Kidney epithelial cell (primary cell): ENCODE results near the gene BTBD17. TPM values are rescaled to one million over a fixed set of nuclear protein-coding genes. Genes with fewer than 3 reads are reported as not detected.

ENCODE experiments used
- DNase-seq: peaks from one replicate; pipeline ENCODE4 v3.0.0-alpha.2; 2010; ENCODE audit warnings: low read depth
- H3K27me3 ChIP-seq: 2 replicates; pipeline ENCODE4 v1.6.0; 2011; ENCODE audit warnings: low read length; ENCODE audit not compliant: control insufficient read depth, insufficient read depth
- H3K36me3 ChIP-seq: 2 replicates; pipeline ENCODE4 v1.5.1; 2011; ENCODE audit warnings: low read length; ENCODE audit not compliant: control insufficient read depth, insufficient read depth
- H3K4me3 ChIP-seq: 2 replicates; pipeline ENCODE4 v1.5.1; 2011; ENCODE audit warnings: low read depth, mild to moderate bottlenecking, control low read depth, low read length
- total RNA-seq: library from RNA; depleted of rRNA; stranded (reverse); fragments of >200 nt; gene quantifications from 2 replicates; pipeline ENCODE4 v1.2.3, GENCODE V29; 2015
- TF ChIP-seq, protein P1 (sequence below): IDR thresholded peaks from 2 replicates; pipeline ENCODE4 v1.5.1; 2011; ENCODE audit warnings: mild to moderate bottlenecking, moderate library complexity, low read length, control low read depth, inconsistent platforms; ENCODE audit not compliant: insufficient read depth, poor library complexity, severe bottlenecking

Gene BTBD17
- total RNA-seq, 1 donor from 2014 or later, result not detected

DNA sequence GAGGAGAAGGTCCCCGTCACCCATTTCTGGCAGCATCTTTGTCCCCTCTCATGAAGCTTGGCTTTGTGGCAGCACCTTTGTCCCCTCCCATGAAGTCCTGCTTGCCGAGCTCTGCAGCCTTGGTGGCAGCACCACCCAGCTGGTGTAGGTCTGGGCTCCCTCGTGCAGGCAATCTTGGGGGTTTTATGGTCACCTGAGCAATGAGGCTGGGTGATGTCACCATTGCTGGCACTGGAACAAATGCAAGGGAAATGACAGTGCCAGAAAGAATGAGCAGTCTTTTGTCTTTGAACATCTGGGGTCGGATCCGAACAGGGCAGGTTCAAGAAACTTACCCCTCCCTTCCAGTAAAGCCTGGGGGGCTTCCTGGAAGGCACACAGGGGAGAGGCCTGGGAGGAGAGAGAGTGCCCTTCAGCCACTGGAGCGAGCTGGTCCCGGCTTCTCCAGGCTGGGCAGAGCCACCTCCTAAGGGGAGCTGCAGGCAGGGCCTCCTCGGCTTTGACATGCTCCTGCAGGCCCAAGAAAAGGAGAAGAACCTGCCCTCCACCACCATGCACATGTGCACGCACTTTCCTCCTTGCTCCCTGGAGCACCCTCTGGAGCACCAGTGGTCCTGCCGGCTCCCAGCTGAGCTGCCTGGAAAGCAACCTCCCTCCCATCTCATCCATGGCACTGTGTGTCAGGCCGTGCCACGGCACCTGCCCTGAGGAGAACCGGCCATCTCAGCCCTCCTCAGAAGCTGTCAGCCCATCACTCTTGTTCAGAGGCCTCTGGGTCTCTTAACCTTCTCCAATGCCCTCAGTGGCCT is 16.0 kb downstream of the BTBD17 start:
- TF ChIP-seq, protein P1, sequence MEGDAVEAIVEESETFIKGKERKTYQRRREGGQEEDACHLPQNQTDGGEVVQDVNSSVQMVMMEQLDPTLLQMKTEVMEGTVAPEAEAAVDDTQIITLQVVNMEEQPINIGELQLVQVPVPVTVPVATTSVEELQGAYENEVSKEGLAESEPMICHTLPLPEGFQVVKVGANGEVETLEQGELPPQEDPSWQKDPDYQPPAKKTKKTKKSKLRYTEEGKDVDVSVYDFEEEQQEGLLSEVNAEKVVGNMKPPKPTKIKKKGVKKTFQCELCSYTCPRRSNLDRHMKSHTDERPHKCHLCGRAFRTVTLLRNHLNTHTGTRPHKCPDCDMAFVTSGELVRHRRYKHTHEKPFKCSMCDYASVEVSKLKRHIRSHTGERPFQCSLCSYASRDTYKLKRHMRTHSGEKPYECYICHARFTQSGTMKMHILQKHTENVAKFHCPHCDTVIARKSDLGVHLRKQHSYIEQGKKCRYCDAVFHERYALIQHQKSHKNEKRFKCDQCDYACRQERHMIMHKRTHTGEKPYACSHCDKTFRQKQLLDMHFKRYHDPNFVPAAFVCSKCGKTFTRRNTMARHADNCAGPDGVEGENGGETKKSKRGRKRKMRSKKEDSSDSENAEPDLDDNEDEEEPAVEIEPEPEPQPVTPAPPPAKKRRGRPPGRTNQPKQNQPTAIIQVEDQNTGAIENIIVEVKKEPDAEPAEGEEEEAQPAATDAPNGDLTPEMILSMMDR, result no peak
- no peak for DNase-seq
- Histone ChIP-seq H3K4me3 (no peak overlapping the region), H3K36me3 (no peaks in the 10 kb centered on the region), H3K27me3 (peaks cover 36% of the 10 kb centered on the region)

DNA sequence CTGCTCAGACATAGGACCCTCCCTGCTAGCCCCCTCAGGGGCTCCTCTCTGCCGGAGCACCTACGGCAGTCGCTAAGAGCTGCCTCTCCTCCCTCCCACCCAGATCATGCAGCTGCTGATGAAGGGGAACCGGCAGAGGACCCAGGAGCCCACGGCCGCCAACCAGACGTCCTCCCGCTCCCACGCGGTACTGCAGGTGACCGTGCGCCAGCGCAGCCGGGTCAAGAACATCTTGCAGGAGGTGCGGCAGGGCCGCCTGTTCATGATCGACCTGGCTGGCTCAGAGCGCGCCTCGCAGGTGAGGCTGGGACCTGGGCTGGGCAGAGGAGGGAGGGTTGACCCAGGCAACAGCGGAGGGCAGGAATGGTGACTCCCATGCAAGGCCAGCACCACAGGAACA is 17.0 kb downstream of the BTBD17 start:
- DNase-seq, result no peak
- TF ChIP-seq, protein P1, result no peak

DNA sequence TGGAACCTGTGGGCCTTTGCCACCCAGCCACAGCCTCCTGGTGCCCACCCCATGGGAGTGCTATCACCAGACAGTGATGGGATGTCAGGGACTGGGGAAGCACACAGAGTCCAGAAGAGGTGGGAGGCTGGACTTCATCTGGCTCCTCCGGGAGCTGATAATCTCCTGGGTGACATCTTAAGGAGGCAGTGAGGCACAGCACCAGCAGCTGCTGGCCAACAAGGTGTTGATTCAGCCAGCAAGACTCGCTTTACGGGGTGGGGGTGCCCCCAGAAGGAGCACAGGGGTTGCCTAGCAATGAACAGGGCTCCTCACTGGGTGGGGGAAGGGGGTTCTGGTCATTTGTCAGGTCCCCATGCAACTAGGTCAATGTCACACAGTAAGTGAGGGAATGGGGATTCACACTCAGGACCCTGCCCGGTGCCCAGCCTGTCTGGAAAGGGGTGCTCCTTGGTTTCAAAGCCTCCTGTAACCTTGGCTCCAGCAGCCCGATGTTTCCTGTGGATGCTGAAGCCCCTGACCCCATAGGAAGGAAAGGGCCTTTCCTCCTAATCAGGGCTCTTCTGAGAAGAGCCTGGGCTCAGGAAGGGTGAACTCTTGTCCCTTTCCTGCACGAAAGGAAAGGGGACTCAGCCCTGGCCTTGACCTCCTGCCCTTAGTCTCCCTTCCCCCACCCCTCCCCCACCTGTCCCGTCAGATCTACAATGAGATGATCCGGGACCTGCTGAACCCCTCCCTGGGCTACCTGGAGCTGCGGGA is 18.0 kb downstream of the BTBD17 start:
- no peak for DNase-seq
- TF ChIP-seq, protein P1, result no peak
- H3K27me3 ChIP-seq, result peaks cover 30% of the 10 kb centered on the region
- H3K36me3 ChIP-seq, result no peaks in the 10 kb centered on the region
- no peak overlapping the region for H3K4me3 ChIP-seq

More for the DNA sequence above, 17.0 kb downstream of the BTBD17 start:
- Histone ChIP-seq H3K36me3 (no peaks in the 10 kb centered on the region), H3K4me3 (no peak overlapping the region), H3K27me3 (peaks cover 35% of the 10 kb centered on the region)

DNA sequence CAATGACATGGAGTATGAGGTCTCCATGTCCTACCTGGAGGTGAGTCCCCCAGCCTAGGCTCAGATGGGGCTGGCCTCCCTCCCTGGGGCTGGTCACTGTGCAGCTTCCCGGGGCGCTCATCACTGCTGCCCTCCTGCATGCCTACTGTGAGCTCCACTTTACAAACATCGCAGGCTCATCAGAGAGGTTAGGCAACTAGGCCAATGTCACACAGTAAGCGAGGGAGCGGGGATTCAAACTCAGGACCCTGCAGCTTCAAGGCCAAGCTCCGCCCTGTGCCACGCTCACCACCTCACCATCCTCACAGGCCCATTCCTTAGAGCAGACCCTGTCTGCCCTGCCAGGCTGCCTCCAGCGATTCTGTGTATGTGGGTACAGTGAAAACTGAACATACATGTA is 18.5 kb downstream of the BTBD17 start:
- TF ChIP-seq, protein P1, result no peak
- Histone ChIP-seq H3K36me3 (no peaks in the 10 kb centered on the region), H3K27me3 (peaks cover 29% of the 10 kb centered on the region), H3K4me3 (no peak overlapping the region)
- no peak for DNase-seq

DNA sequence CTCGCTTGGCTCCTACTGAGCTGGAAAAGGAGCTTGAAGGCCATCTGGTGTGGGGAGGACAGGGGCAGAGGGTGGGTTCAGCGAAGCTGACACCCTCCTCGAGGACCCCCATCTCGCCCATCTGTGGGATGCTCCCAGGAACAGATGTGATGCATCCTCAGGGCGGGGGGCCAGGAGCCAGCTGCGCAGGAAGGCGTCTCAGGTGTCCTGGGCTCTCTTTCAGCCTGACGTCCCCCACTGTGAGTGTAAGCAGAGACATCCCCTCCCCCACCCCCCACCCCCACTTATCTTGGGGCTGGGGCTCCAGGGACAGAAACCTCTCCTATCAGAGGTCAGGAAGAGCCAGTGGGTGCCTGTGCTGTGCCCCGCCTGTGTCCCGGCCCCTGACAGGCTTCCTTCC is 19.4 kb downstream of the BTBD17 start:
- DNase-seq, result no peak
- no peaks in the 10 kb centered on the region for H3K36me3 ChIP-seq
- TF ChIP-seq, protein P1, result no peak
- H3K27me3 ChIP-seq, result peaks cover 26% of the 10 kb centered on the region
- no peak overlapping the region for H3K4me3 ChIP-seq
